Esophagus muscularis mucosa (tissue), 4 donors: ENCODE data around the gene TGFBR3. TPM values are rescaled to one million over a fixed set of nuclear protein-coding genes. Genes with fewer than 3 reads are reported as not detected.

Experiments
- DNase-seq: peaks from one replicate; pipeline ENCODE4 v3.0.0-alpha.2; 2017; ENCODE audit errors: extremely low spot score
- H3K27ac ChIP-seq, 4 donors: fragments of 200-600 bp; sonication (generic); replicated peaks in 1 of 4; 1 replicate in 3 of 4; 2 replicates in 1 of 4; pipeline ENCODE4 v1.5.1; 2016 to 2019; ENCODE audit warnings: mild to moderate bottlenecking in 1 of 4
- H3K27me3 ChIP-seq, 4 donors: fragments of 200-600 bp; sonication (generic); one replicate each; pipeline versions ENCODE4 v1.5.1 to v1.6.0; 2016 to 2019
- H3K36me3 ChIP-seq, 4 donors: fragments of 200-600 bp; sonication (generic); one replicate each; pipeline ENCODE4 v1.5.1; 2016 to 2019
- H3K4me1 ChIP-seq, 4 donors: fragments of 200-600 bp; sonication (generic); one replicate each; pipeline ENCODE4 v1.5.1; 2016 to 2019
- H3K4me3 ChIP-seq, 4 donors: fragments of 200-600 bp; sonication (generic); 1 replicate in 2 of 4; 2 replicates in 2 of 4; pipeline ENCODE4 v1.5.1; 2016 to 2019; ENCODE audit warnings: mild to moderate bottlenecking in 4 of 4, moderate library complexity in 1 of 4
- H3K9me3 ChIP-seq, 4 donors: fragments of 200-600 bp; sonication (generic); 1 replicate in 3 of 4; 2 replicates in 1 of 4; pipeline ENCODE4 v1.5.1; 2016 to 2019
- CTCF ChIP-seq, 3 experiments: fragments of 200-600 bp in 2 of 3; fragments of 450-650 bp in 1 of 3; sonication (generic) in 2 of 3; IDR thresholded peaks; one replicate each; pipeline ENCODE4 v1.5.1; 2017 to 2019; ENCODE audit warnings: antibody characterized with exemption in 3 of 3, mild to moderate bottlenecking in 2 of 3, moderate library complexity in 1 of 3
- EP300 ChIP-seq: sonication (generic); formaldehyde crosslinking; IDR thresholded peaks from one replicate; pipeline ENCODE4 v1.6.1; 2017; ENCODE audit warnings: antibody characterized with exemption
- POLR2A ChIP-seq: fragments of 450-650 bp; IDR thresholded peaks from one replicate; pipeline ENCODE4 v1.6.1; 2017; ENCODE audit warnings: antibody characterized with exemption, moderate library complexity, mild to moderate bottlenecking, low read depth
- POLR2AphosphoS5 ChIP-seq, 2 donors: sonication (generic); formaldehyde crosslinking; IDR thresholded peaks; one replicate each; pipeline ENCODE4 v1.6.1; 2017; ENCODE audit warnings: antibody characterized with exemption in 2 of 2
- whole genome bisulfite sequencing: methylation state at CpG from one replicate; pipeline ENCODE4 v1.1.5; 2018; 5-methylcytosine and 5-hydroxymethylcytosine counted together
- intact Hi-C: fragments of 100-400 bp; cut with DNase I; formaldehyde crosslinking; loops from one replicate; pipeline ENCODE4 v1.15.1; 2023
- total RNA-seq, 4 donors: library from RNA; depleted of rRNA; stranded (reverse); fragments of >200 nt; gene quantifications; one replicate each; pipeline versions ENCODE4 v1.1.0 to v1.2.1, GENCODE V29; 2016

Gene TGFBR3
- total RNA-seq, 4 donors from 2014 or later, result 176 to 262 (median 188) TPM

- Histone ChIP-seq H3K27me3 (no peaks in the 10 kb centered on the region), H3K9me3 (no peaks in the 10 kb centered on the region), H3K4me1 (peaks cover 42 to 95% (median 74%) of the 10 kb centered on the region in 4 donors), H3K36me3 (no peaks in the 10 kb centered on the region), H3K4me3 (no peak overlapping the region), H3K27ac (peak overlapping the region; percentile 44 to 73 (median 61))
- no peak for DNase-seq
- intact Hi-C loops, result no loop called here
- WGBS, result 71% methylated on average over 11 of the region's 11 CpGs
- TF ChIP-seq POLR2AphosphoS5 (IDR thresholded peaks at IDR 0.05) (peak in 1 of 2 donors; percentile 7), POLR2A (no peak), CTCF (IDR thresholded peaks at IDR 0.05) (no peak)
Measured at GRCh38 chr1:91819038-91819788, 66.7 kb downstream of the TGFBR3 start.

- no peak for DNase-seq
- intact Hi-C loops, result no loop called here
- Histone ChIP-seq H3K36me3 (no peaks in the 10 kb centered on the region), H3K27me3 (no peaks in the 10 kb centered on the region), H3K4me1 (peaks cover 44 to 97% (median 77%) of the 10 kb centered on the region in 4 donors), H3K27ac (peak overlapping the region; percentile 44 to 73 (median 61)), H3K9me3 (no peaks in the 10 kb centered on the region), H3K4me3 (no peak overlapping the region)
- 0% methylated on average over 1 of the region's 1 CpG for whole genome bisulfite sequencing
- TF ChIP-seq EP300, result no peak
- TF ChIP-seq POLR2AphosphoS5 (IDR thresholded peaks at IDR 0.05), result no peak
- TF ChIP-seq POLR2A, result no peak
- TF ChIP-seq CTCF (IDR thresholded peaks at IDR 0.05), result no peak
Measured at GRCh38 chr1:91818713-91818975, 67.3 kb downstream of the TGFBR3 start.

GRCh38 chr1:91817211-91817905 lies 68.6 kb downstream of the TGFBR3 start:
- Histone ChIP-seq H3K9me3 (no peaks in the 10 kb centered on the region), H3K4me1 (peaks cover 50 to 97% (median 78%) of the 10 kb centered on the region in 4 donors), H3K4me3 (no peak overlapping the region), H3K36me3 (no peaks in the 10 kb centered on the region), H3K27me3 (no peaks in the 10 kb centered on the region), H3K27ac (peak overlapping the region; percentile 44 to 73 (median 61))
- TF ChIP-seq CTCF (IDR thresholded peaks at IDR 0.05), result no peak
- DNase-seq, result no peak
- intact Hi-C loops, result no loop called here
- WGBS, result 44% methylated on average over 5 of the region's 5 CpGs

- Histone ChIP-seq H3K4me3 (no peak overlapping the region), H3K4me1 (peaks cover 54 to 100% (median 86%) of the 10 kb centered on the region in 4 donors), H3K27me3 (no peaks in the 10 kb centered on the region), H3K9me3 (no peaks in the 10 kb centered on the region), H3K27ac (peak overlapping the region; percentile 24 to 73 (median 38)), H3K36me3 (no peaks in the 10 kb centered on the region)
- WGBS, result 56% methylated on average over 1 of the region's 1 CpG
- TF ChIP-seq CTCF (IDR thresholded peaks at IDR 0.05) (no peak), EP300 (no peak), POLR2A (no peak), POLR2AphosphoS5 (IDR thresholded peaks at IDR 0.05) (no peak)
- DNase-seq, result no peak
- intact Hi-C loops, result no loop called here
Measured at GRCh38 chr1:91816031-91816430, 69.9 kb downstream of the TGFBR3 start.
